SU-DHL-6 (cell line): Measurements from ENCODE around the gene TMEM220.

Source experiments
- CTCF ChIP-seq: fragments of 200-600 bp; sonication (generic); IDR thresholded peaks from one replicate; pipeline ENCODE4 v1.5.1; 2017; ENCODE audit warnings: antibody characterized with exemption, mild to moderate bottlenecking, low read length, moderate library complexity; ENCODE audit not compliant: insufficient read depth, poor library complexity, severe bottlenecking
- EZH2phosphoT487 ChIP-seq: fragments of 200-600 bp; sonication (generic), shearing (Covaris generic); conservative IDR thresholded peaks from 2 replicates; pipeline ENCODE4 v1.6.1; 2018; ENCODE audit warnings: mild to moderate bottlenecking, antibody characterized with exemption, low read length, moderate library complexity, mixed read lengths

- TF ChIP-seq CTCF (no peak), EZH2phosphoT487 (no peak)
These were observed 31.6 kb downstream of the TMEM220 start for GRCh38 chr17:10698096-10698818.
